ENCODE measurements around the gene SNRNP25.

DNA sequence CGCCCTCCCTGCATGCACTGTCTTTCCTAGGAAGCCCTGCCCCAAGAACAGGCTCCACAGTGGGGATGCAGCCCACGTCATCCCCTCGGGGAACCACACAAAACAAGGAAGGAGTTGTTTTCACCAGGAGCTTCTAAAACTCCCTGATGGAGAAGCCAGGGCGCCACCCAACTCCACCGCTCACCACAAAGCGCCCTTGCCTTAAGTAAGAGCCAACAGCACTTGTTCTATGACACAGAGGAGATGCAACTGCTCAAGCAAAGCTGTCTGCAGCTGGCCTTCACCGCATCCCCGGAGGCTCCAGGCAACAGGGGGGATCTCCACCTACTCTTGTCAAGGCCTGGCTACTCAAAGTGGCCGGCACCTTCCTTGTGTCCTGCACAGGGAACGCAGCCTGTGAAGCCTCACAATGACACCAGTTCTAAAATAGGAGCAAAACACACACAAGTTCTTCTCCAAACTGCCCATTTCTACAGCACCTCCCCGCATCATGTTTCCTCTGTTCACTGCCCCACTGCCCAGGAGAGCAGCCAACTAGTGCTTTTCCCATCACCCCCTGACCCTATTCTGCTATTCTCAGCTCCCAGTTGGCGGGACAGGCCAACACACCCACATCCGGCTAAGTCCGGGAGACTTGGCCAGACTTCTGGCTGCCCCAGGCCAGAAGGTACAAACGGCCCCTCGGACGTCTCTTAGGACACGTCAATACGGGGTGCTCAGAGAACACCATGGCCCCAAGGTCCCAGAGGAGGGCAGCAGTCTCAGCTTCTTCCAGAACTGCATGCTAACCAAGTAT is 48.6 kb downstream of the SNRNP25 start:
- TF ChIP-seq, protein P1, sequence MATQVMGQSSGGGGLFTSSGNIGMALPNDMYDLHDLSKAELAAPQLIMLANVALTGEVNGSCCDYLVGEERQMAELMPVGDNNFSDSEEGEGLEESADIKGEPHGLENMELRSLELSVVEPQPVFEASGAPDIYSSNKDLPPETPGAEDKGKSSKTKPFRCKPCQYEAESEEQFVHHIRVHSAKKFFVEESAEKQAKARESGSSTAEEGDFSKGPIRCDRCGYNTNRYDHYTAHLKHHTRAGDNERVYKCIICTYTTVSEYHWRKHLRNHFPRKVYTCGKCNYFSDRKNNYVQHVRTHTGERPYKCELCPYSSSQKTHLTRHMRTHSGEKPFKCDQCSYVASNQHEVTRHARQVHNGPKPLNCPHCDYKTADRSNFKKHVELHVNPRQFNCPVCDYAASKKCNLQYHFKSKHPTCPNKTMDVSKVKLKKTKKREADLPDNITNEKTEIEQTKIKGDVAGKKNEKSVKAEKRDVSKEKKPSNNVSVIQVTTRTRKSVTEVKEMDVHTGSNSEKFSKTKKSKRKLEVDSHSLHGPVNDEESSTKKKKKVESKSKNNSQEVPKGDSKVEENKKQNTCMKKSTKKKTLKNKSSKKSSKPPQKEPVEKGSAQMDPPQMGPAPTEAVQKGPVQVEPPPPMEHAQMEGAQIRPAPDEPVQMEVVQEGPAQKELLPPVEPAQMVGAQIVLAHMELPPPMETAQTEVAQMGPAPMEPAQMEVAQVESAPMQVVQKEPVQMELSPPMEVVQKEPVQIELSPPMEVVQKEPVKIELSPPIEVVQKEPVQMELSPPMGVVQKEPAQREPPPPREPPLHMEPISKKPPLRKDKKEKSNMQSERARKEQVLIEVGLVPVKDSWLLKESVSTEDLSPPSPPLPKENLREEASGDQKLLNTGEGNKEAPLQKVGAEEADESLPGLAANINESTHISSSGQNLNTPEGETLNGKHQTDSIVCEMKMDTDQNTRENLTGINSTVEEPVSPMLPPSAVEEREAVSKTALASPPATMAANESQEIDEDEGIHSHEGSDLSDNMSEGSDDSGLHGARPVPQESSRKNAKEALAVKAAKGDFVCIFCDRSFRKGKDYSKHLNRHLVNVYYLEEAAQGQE (IDR thresholded peaks at IDR 0.05; ENCODE audit: insufficient read depth in 1 of 2, low read depth in 2 of 2, low read length in 2 of 2): no peak
- no peak for TF ChIP-seq POLR2AphosphoS5 (IDR thresholded peaks at IDR 0.05; ENCODE audit: low read depth, low read length)
- TF ChIP-seq TAF1 (IDR thresholded peaks at IDR 0.05; ENCODE audit: borderline replicate concordance, insufficient read depth, low read length): no peak
